IPS DF 4.7 (cell line): ENCODE results near the gene NUSAP1.
"Not testable (repeated sequence)": the region's sequence is repeated elsewhere in the genome, so short reads cannot be mapped to it uniquely, and the experiment has no call there.

Experiments used
- DNase-seq: peaks from one replicate; pipeline ENCODE4 v3.0.0-alpha.2; 2013; ENCODE audit warnings: low spot score; ENCODE audit errors: extremely low read depth

Gene NUSAP1

GRCh38 chr15:41411031-41411430, 78.3 kb downstream of the NUSAP1 start:
- no peak for DNase-seq

GRCh38 chr15:41411441-41411840, 78.8 kb downstream of the NUSAP1 start:
- no peak for DNase-seq

GRCh38 chr15:41416128-41416741, 83.6 kb downstream of the NUSAP1 start:
- DNase-seq, result no peak

- DNase-seq, result peak; percentile 25
Measured at GRCh38 chr15:41416742-41417417, 84.2 kb downstream of the NUSAP1 start, which contains the start of gene RTF1. Gene RTF1, plus strand, starts transcription at chr15:41417095. Its CDS starts 21 bp downstream, at chr15:41417116.

GRCh38 chr15:41417418-41418195, 84.9 kb downstream of the NUSAP1 start:
- DNase-seq, result no peak

- DNase-seq, result no peak
Measured at GRCh38 chr15:41423979-41424659, 91.4 kb downstream of the NUSAP1 start.

GRCh38 chr15:41424809-41425208, 92.1 kb downstream of the NUSAP1 start:
- DNase-seq, result no peak

GRCh38 chr15:41425907-41426306, 93.2 kb downstream of the NUSAP1 start:
- not testable (repeated sequence) for DNase-seq

GRCh38 chr15:41429003-41429890, 96.6 kb downstream of the NUSAP1 start:
- no peak for DNase-seq
